ENCODE measurements around the gene GRIA1. TPM values are rescaled to one million over a fixed set of nuclear protein-coding genes. Genes with fewer than 3 reads are reported as not detected.

Gene GRIA1
- total and polyA plus RNA-seq, 2 of the 4 experiments (the other 2 are of a cell fraction): 0.48 to 1.3 TPM

- Histone ChIP-seq H3K79me1 (ENCODE audit: low read depth in 1 of 2, low read length in 2 of 2) (no peaks in the 10 kb centered on the region), H3K18ac (ENCODE audit: low read depth, low read length) (peak overlapping the region; percentile 52; the same call in 1 of the 2 replicates), H3K27me3 (ENCODE audit: control insufficient read depth, insufficient read depth, low read length) (no peaks in the 10 kb centered on the region), H2AK9ac (replicated peaks; ENCODE audit: low read depth, low read length, poor library complexity) (no peak overlapping the region), H3K4me2 (ENCODE audit: low read depth, low read length) (no peak overlapping the region), H2AFZ (replicated peaks; ENCODE audit: low read length, poor library complexity) (no peak overlapping the region), H3K27ac (ENCODE audit: insufficient read depth, low read length) (no peak overlapping the region), H2BK20ac (ENCODE audit: low read depth, low read length) (no peak overlapping the region), H3K9me3 (ENCODE audit: control insufficient read depth, insufficient read depth, low read length) (no peaks in the 10 kb centered on the region), H3K4me1 (ENCODE audit: control insufficient read depth, insufficient read depth, low read length) (peaks cover 5% of the 10 kb centered on the region; the same call in 1 of the 2 replicates), H3K9ac (ENCODE audit: low read depth, low read length) (no peak overlapping the region), H2BK120ac (ENCODE audit: low read depth, low read length) (no peak overlapping the region), H2BK5ac (ENCODE audit: low read depth, low read length, poor library complexity, severe bottlenecking) (no peak overlapping the region), H2AK5ac (ENCODE audit: low read depth, low read length) (no peak overlapping the region), H3K23ac (ENCODE audit: low read depth, low read length) (no peak overlapping the region), H2BK15ac (ENCODE audit: low read depth, low read length) (no peak overlapping the region), H3K9me1 (ENCODE audit: insufficient read depth, low read length) (no peaks in the 10 kb centered on the region; the same call in 1 of the 2 replicates), H4K91ac (ENCODE audit: insufficient read depth, low read depth, low read length) (no peak overlapping the region), H4K8ac (ENCODE audit: low read depth in 2 of 2, low read length in 2 of 2) (no peak overlapping the region), H3K4ac (ENCODE audit: low read depth, low read length) (no peak overlapping the region), H3K56ac (ENCODE audit: extremely low read depth, insufficient read depth, low read length) (no peak overlapping the region), H4K5ac (ENCODE audit: low read depth, low read length) (no peak overlapping the region), H3K14ac (replicated peaks; ENCODE audit: low read depth, low read length) (no peak overlapping the region), H3K36me3 (ENCODE audit: control insufficient read depth, insufficient read depth, low read length) (no peaks in the 10 kb centered on the region), H3K4me3 (ENCODE audit: insufficient read depth, low read depth, low read length) (no peak overlapping the region), H4K20me1 (ENCODE audit: insufficient read depth, low read length) (no peaks in the 10 kb centered on the region)
- WGBS, 2 experiments (ENCODE audit: extremely low coverage in 2 of 2, insufficient read length in 1 of 2): no CpG with 5 or more reads among the region's 2 CpGs
- ChIA-PET POLR2A (ENCODE audit: unreplicated experiment) (no interaction called here), CTCF (no interaction called here)
- DNase-seq: peak; percentile 52
- BruUV-seq (replicated peaks): no TSS peak
- peak; percentile 46; the same call in 1 of the 2 replicates for ATAC-seq (ENCODE audit: low read depth)
- in situ Hi-C loops (cut with MboI; ENCODE audit: low sequenced_read_pairs) (no loop called here), intact Hi-C loops (cut with micrococcal nuclease) (no loop called here), dilution Hi-C loops (cut with HindIII; ENCODE audit: low sequenced_read_pairs, unreplicated experiment) (no loop called here)
- TF ChIP-seq RFX5 (IDR thresholded peaks at IDR 0.05; ENCODE audit: low read depth, low read length) (no peak), CTCF (conservative IDR thresholded peaks at IDR 0.05; ENCODE audit: low read depth, low read length) (no peak), MAZ (IDR thresholded peaks at IDR 0.05; ENCODE audit: borderline replicate concordance, low read depth, low read length) (no peak), FOS (IDR thresholded peaks at IDR 0.05; ENCODE audit: low read depth, low read length) (no peak), RAD21 (IDR thresholded peaks at IDR 0.05; ENCODE audit: low read length) (no peak), SMC3 (IDR thresholded peaks at IDR 0.05; ENCODE audit: low read depth, low read length) (no peak), NFE2L2 (IDR thresholded peaks at IDR 0.05; ENCODE audit: low read depth, low read length) (no peak), CEBPB (IDR thresholded peaks at IDR 0.05; ENCODE audit: low read depth, low read length) (no peak), CHD1 (IDR thresholded peaks at IDR 0.05; ENCODE audit: low read depth, low read length) (no peak), MXI1 (IDR thresholded peaks at IDR 0.05; ENCODE audit: borderline replicate concordance, low read depth, low read length) (no peak), BHLHE40 (IDR thresholded peaks at IDR 0.05; ENCODE audit: low read depth, low read length) (no peak), USF2 (IDR thresholded peaks at IDR 0.05; ENCODE audit: low read depth, low read length) (no peak), POLR2A (IDR thresholded peaks at IDR 0.05; ENCODE audit: low read depth, low read length) (no peak), MAFK (IDR thresholded peaks at IDR 0.05; ENCODE audit: low read depth, low read length) (no peak), RCOR1 (IDR thresholded peaks at IDR 0.05; ENCODE audit: insufficient replicate concordance, low read length) (no peak), ELK1 (IDR thresholded peaks at IDR 0.05; ENCODE audit: borderline replicate concordance, low read depth, low read length) (no peak)
These were observed 122.7 kb downstream of the GRIA1 start for GRCh38 chr5:153613144-153613543.
